IMR-90 (cell line): ENCODE measurements around the gene PSG4. TPM values are rescaled to one million over a fixed set of nuclear protein-coding genes. Genes with fewer than 3 reads are reported as not detected.
"Not testable (repeated sequence)": the region's sequence is repeated elsewhere in the genome, so short reads cannot be mapped to it uniquely, and the experiment has no call there.

Experiments used
- ATAC-seq: fragments of 200-7000 bp; cut with Tn5 transposase; 2 replicates; pipeline ENCODE4 v1.9.1; 2020; ENCODE audit warnings: low read depth, mild to moderate bottlenecking, moderate library complexity
- BruUV-seq: library from RNA; stranded (reverse); fragments of 400-500 nt; replicated peaks from 2 replicates; lab custom pipeline; 2021; lab: Mats Ljungman, UMichigan
- CTCF ChIA-PET: fragments of 300-600 bp; formaldehyde crosslinking; extraction: SDS; loops from one replicate; lab custom pipeline; 2021; ENCODE audit warnings: antibody characterized with exemption; lab: Yijun Ruan, JAX
- POLR2A ChIA-PET: fragments of 300-600 bp; sonication (Branson Sonifier 250); formaldehyde crosslinking; loops from one replicate; lab custom pipeline; 2022; ENCODE audit warnings: antibody characterized with exemption; ENCODE audit not compliant: unreplicated experiment; lab: Charles Lee
- DNase-seq: peaks from one replicate; pipeline ENCODE4 v3.0.0; 2013
- H2AFZ ChIP-seq: replicated peaks from 2 replicates; pipeline ENCODE3; 2013; ENCODE audit warnings: low read length, mild to moderate bottlenecking; ENCODE audit not compliant: poor library complexity
- H2AK5ac ChIP-seq: 2 replicates; pipeline ENCODE4 v1.6.1; 2013; ENCODE audit warnings: low read depth, low read length, inconsistent platforms
- H2AK9ac ChIP-seq: replicated peaks from 2 replicates; pipeline ENCODE3; 2013; ENCODE audit warnings: mild to moderate bottlenecking, low read depth, low read length, moderate library complexity; ENCODE audit not compliant: poor library complexity
- H2BK120ac ChIP-seq: 2 replicates; pipeline ENCODE4 v1.6.1; 2013; ENCODE audit warnings: low read depth, low read length, inconsistent platforms
- H2BK15ac ChIP-seq: 3 replicates; pipeline ENCODE4 v1.6.1; 2013; ENCODE audit warnings: low read depth, low read length, inconsistent platforms
- H2BK20ac ChIP-seq: 2 replicates; pipeline ENCODE4 v1.6.1; 2013; ENCODE audit warnings: low read depth, mild to moderate bottlenecking, inconsistent platforms, low read length, moderate library complexity
- H2BK5ac ChIP-seq: 2 replicates; pipeline ENCODE4 v1.6.1; 2013; ENCODE audit warnings: mild to moderate bottlenecking, low read depth, low read length, inconsistent platforms; ENCODE audit not compliant: poor library complexity, severe bottlenecking
- H3K14ac ChIP-seq: replicated peaks from 2 replicates; pipeline ENCODE4 v1.6.1; 2013; ENCODE audit warnings: low read depth, low read length, inconsistent platforms
- H3K18ac ChIP-seq: 2 replicates; pipeline ENCODE4 v1.6.1; 2013; ENCODE audit warnings: low read depth, low read length, control low read depth
- H3K23ac ChIP-seq: 2 replicates; pipeline ENCODE4 v1.6.1; 2013; ENCODE audit warnings: low read depth, low read length, inconsistent platforms
- H3K27ac ChIP-seq: 2 replicates; pipeline ENCODE4 v1.5.1; 2013; ENCODE audit warnings: mild to moderate bottlenecking, control low read depth, low read length; ENCODE audit not compliant: insufficient read depth
- H3K27me3 ChIP-seq: 2 replicates; pipeline ENCODE4 v1.6.1; 2013; ENCODE audit warnings: low read length; ENCODE audit not compliant: control insufficient read depth, insufficient read depth
- H3K36me3 ChIP-seq: 2 replicates; pipeline ENCODE4 v1.6.1; 2013; ENCODE audit warnings: low read length, mixed read lengths; ENCODE audit not compliant: control insufficient read depth, insufficient read depth
- H3K4ac ChIP-seq: 2 replicates; pipeline ENCODE4 v1.6.1; 2013; ENCODE audit warnings: low read depth, low read length, inconsistent platforms
- H3K4me1 ChIP-seq: 2 replicates; pipeline ENCODE4 v1.6.1; 2013; ENCODE audit warnings: low read length, mixed read lengths; ENCODE audit not compliant: control insufficient read depth, insufficient read depth
- H3K4me2 ChIP-seq: 2 replicates; pipeline ENCODE4 v1.6.1; 2013; ENCODE audit warnings: low read depth, mild to moderate bottlenecking, control low read depth, low read length, moderate library complexity
- H3K4me3 ChIP-seq: 2 replicates; pipeline ENCODE4 v1.5.1; 2013; ENCODE audit warnings: low read depth, mild to moderate bottlenecking, control low read depth, low read length, moderate library complexity; ENCODE audit not compliant: insufficient read depth
- H3K56ac ChIP-seq: 2 replicates; pipeline ENCODE4 v1.6.1; 2013; ENCODE audit warnings: low read length, inconsistent platforms; ENCODE audit not compliant: insufficient read depth; ENCODE audit errors: extremely low read depth
- H3K79me1 ChIP-seq, 2 experiments: 2 replicates each; pipeline ENCODE4 v1.6.1; 2013; ENCODE audit warnings: low read length in 2 of 2, inconsistent platforms in 1 of 2, low read depth in 1 of 2
- H3K9ac ChIP-seq: 2 replicates; pipeline ENCODE4 v1.6.1; 2013; ENCODE audit warnings: low read depth, low read length, control low read depth
- H3K9me1 ChIP-seq: 2 replicates; pipeline ENCODE4 v1.6.1; 2013; ENCODE audit warnings: low read length, inconsistent platforms; ENCODE audit not compliant: insufficient read depth
- H3K9me3 ChIP-seq: 2 replicates; pipeline ENCODE4 v1.6.1; 2013; ENCODE audit warnings: low read length; ENCODE audit not compliant: control insufficient read depth, insufficient read depth
- H4K20me1 ChIP-seq: 2 replicates; pipeline ENCODE4 v1.6.1; 2013; ENCODE audit warnings: low read length, inconsistent platforms; ENCODE audit not compliant: insufficient read depth
- H4K5ac ChIP-seq: 2 replicates; pipeline ENCODE4 v1.6.1; 2013; ENCODE audit warnings: mild to moderate bottlenecking, low read depth, low read length, control low read depth
- H4K8ac ChIP-seq, 2 experiments: 2 replicates each; pipeline ENCODE4 v1.6.1; 2013; ENCODE audit warnings: low read depth in 2 of 2, low read length in 2 of 2, control low read depth in 1 of 2, inconsistent platforms in 1 of 2
- H4K91ac ChIP-seq: 2 replicates; pipeline ENCODE4 v1.6.1; 2013; ENCODE audit warnings: low read depth, low read length, inconsistent platforms; ENCODE audit not compliant: insufficient read depth
- RAD21 ChIP-seq: IDR thresholded peaks from 2 replicates; pipeline ENCODE4 v1.6.1; 2012; ENCODE audit warnings: low read length, improper control_type of control experiment
- SMC3 ChIP-seq: fragments of 150-350 bp; IDR thresholded peaks from 2 replicates; pipeline ENCODE4 v1.6.1; 2016; ENCODE audit warnings: low read depth, mild to moderate bottlenecking, antibody characterized with exemption, low read length, moderate library complexity
- WGBS, 2 experiments: methylation state at CpG; one replicate each; pipeline versions ENCODE4 v1.1.5 to v1.1.7; 2013; ENCODE audit warnings: missing lambda C conversion rate in 2 of 2; ENCODE audit not compliant: insufficient read length in 1 of 2; ENCODE audit errors: extremely low coverage in 2 of 2; 5-methylcytosine and 5-hydroxymethylcytosine counted together
- dilution Hi-C: fragments of 300-500 bp; cut with HindIII; formaldehyde crosslinking; loops from one replicate; pipeline ENCODE4 v1.14.3; 2018; ENCODE audit warnings: low sequenced_read_pairs; ENCODE audit not compliant: unreplicated experiment
- in situ Hi-C: fragments of 300-500 bp; cut with MboI; formaldehyde crosslinking; loops from 3 replicates; pipeline ENCODE4 v1.14.3; 2019; ENCODE audit warnings: low sequenced_read_pairs, inconsistent platforms, mixed read lengths
- intact Hi-C: fragments of 100-400 bp; cut with micrococcal nuclease; formaldehyde crosslinking; loops from 2 replicates; pipeline ENCODE4 v1.10.0; 2022
- polyA plus RNA-seq, 3 experiments: library from polyadenylated mRNA; depleted of rRNA; stranded (reverse); fragments of >200 nt; gene quantifications; 2 replicates each; pipeline ENCODE4 v1.2.3, GENCODE V29; 2012; ENCODE audit warnings: low replicate concordance in 1 of 3
- total RNA-seq: library from RNA; depleted of rRNA; stranded (reverse); fragments of >200 nt; gene quantifications from 2 replicates; pipeline ENCODE4 v1.2.3, GENCODE V29; 2012
- TF ChIP-seq, protein P1 (sequence below): conservative IDR thresholded peaks from 2 replicates; pipeline ENCODE4 v1.5.1; 2012; ENCODE audit warnings: mild to moderate bottlenecking, low read depth, low read length, improper control_type of control experiment

The PSG4 gene
- total and polyA plus RNA-seq, 2 of the 4 experiments (the other 2 are of a cell fraction), result 106 to 223 TPM

- H3K14ac ChIP-seq, BruUV-seq, H3K4me1 ChIP-seq, POLR2A ChIA-PET, H3K27ac ChIP-seq, H2AFZ ChIP-seq, in situ Hi-C loops, ATAC-seq, H2AK9ac ChIP-seq, H3K4me2 ChIP-seq, H3K4me3 ChIP-seq, H3K9ac ChIP-seq, H3K9me3 ChIP-seq, H2BK5ac ChIP-seq, DNase-seq, H4K5ac ChIP-seq, H4K20me1 ChIP-seq, dilution Hi-C loops, H3K56ac ChIP-seq, H3K27me3 ChIP-seq, H3K9me1 ChIP-seq, H3K18ac ChIP-seq, H3K36me3 ChIP-seq, H3K23ac ChIP-seq: not testable (repeated sequence)
- Histone ChIP-seq H2BK15ac (peak overlapping the region; percentile 32; the same call in 1 of the 3 replicates), H2AK5ac (peak overlapping the region; percentile 35; the same call in 1 of the 2 replicates), H3K4ac (peak overlapping the region; percentile 41; the same call in 1 of the 2 replicates), H3K79me1 (peaks cover 9 to 24% of the 10 kb centered on the region in 2 experiments), H2BK20ac (peak overlapping the region; percentile 57), H4K91ac (peak overlapping the region; percentile 56), H4K8ac (peak overlapping the region in 1 of 2 experiments; percentile 71; a peak in 1 of 4 replicates), H2BK120ac (peak overlapping the region; percentile 70; the same call in 1 of the 2 replicates)
- no CpG with 5 or more reads among the region's 8 CpGs for WGBS, 2 experiments
- intact Hi-C loops, result loop anchor here (5.0 kb wide), 1 partner anchor 105 kb away; no protein-coding TSS in a partner anchor
- CTCF ChIA-PET, result interaction anchor here (0.5 kb wide), 1 partner anchor 752 kb away, joined by 6 read pairs; no protein-coding TSS in a partner anchor
- TF ChIP-seq SMC3 (peak; percentile 48), RAD21 (peak; percentile 60)
- TF ChIP-seq, protein P1, sequence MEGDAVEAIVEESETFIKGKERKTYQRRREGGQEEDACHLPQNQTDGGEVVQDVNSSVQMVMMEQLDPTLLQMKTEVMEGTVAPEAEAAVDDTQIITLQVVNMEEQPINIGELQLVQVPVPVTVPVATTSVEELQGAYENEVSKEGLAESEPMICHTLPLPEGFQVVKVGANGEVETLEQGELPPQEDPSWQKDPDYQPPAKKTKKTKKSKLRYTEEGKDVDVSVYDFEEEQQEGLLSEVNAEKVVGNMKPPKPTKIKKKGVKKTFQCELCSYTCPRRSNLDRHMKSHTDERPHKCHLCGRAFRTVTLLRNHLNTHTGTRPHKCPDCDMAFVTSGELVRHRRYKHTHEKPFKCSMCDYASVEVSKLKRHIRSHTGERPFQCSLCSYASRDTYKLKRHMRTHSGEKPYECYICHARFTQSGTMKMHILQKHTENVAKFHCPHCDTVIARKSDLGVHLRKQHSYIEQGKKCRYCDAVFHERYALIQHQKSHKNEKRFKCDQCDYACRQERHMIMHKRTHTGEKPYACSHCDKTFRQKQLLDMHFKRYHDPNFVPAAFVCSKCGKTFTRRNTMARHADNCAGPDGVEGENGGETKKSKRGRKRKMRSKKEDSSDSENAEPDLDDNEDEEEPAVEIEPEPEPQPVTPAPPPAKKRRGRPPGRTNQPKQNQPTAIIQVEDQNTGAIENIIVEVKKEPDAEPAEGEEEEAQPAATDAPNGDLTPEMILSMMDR, result peak; percentile 50
These were observed 1.7 kb upstream of the PSG4 start for GRCh38 chr19:43207174-43207573.

GRCh38 chr19:43203611-43204010 lies 1.8 kb downstream of the PSG4 start:
- Histone ChIP-seq H3K27ac (peak overlapping the region; percentile 78), H2BK120ac (peak overlapping the region; percentile 88), H2BK15ac (peak overlapping the region; percentile 52; the same call in 2 of the 3 replicates), H3K4me2 (peak overlapping the region; percentile 97), H3K56ac (peak overlapping the region; percentile 52), H4K5ac (peak overlapping the region; percentile 90), H2AK5ac (peak overlapping the region; percentile 98), H3K4me1 (peaks cover 14% of the 10 kb centered on the region), H3K14ac (peak overlapping the region; percentile 100), H2BK20ac (peak overlapping the region; percentile 61), H4K8ac (peak overlapping the region; percentile 88 to 96), H3K4me3 (peak overlapping the region; percentile 55; the same call in 1 of the 2 replicates), H3K23ac (peak overlapping the region; percentile 98), H4K91ac (peak overlapping the region; percentile 97), H3K18ac (peak overlapping the region; percentile 73), H3K79me1 (peaks cover 9 to 24% of the 10 kb centered on the region in 2 experiments), H3K9ac (peak overlapping the region; percentile 67), H2BK5ac (peak overlapping the region; percentile 97), H3K4ac (peak overlapping the region; percentile 97)
- H3K9me3 ChIP-seq, POLR2A ChIA-PET, dilution Hi-C loops, H2AK9ac ChIP-seq, H2AFZ ChIP-seq, intact Hi-C loops, CTCF ChIA-PET, H4K20me1 ChIP-seq, H3K27me3 ChIP-seq, in situ Hi-C loops, DNase-seq, ATAC-seq, H3K9me1 ChIP-seq, H3K36me3 ChIP-seq, BruUV-seq: not testable (repeated sequence)
- no CpG with 5 or more reads among the region's 7 CpGs for WGBS, 2 experiments
